Calu3 (cell line): ENCODE results near the gene DAGLA. TPM values are rescaled to one million over a fixed set of nuclear protein-coding genes. Genes with fewer than 3 reads are reported as not detected.

Source experiments
- BruUV-seq: library from RNA; stranded (reverse); fragments of 400-500 nt; replicated peaks from 2 replicates; lab custom pipeline; 2021; lab: Mats Ljungman, UMichigan
- CTCF ChIA-PET: fragments of 300-600 bp; sonication (Branson Sonifier 250); formaldehyde crosslinking; loops from one replicate; lab custom pipeline; 2022; ENCODE audit warnings: antibody characterized with exemption; lab: Charles Lee
- DNase-seq: peaks from one replicate; pipeline ENCODE4 v3.0.0; 2022
- H3K27ac Mint-ChIP-seq: one replicate; pipeline ENCODE4 v1.8.0; 2022; ENCODE audit warnings: mixed read lengths; ENCODE audit not compliant: unreplicated experiment
- H3K27me3 Mint-ChIP-seq: one replicate; pipeline ENCODE4 v1.8.0; 2022; ENCODE audit warnings: mixed read lengths; ENCODE audit not compliant: unreplicated experiment
- H3K36me3 Mint-ChIP-seq: one replicate; pipeline ENCODE4 v1.8.0; 2022; ENCODE audit warnings: mild to moderate bottlenecking, moderate library complexity, mixed read lengths; ENCODE audit not compliant: insufficient read depth, unreplicated experiment
- H3K4me1 Mint-ChIP-seq: one replicate; pipeline ENCODE4 v1.8.0; 2022; ENCODE audit warnings: mild to moderate bottlenecking, low read depth, mixed read lengths; ENCODE audit not compliant: unreplicated experiment
- H3K4me3 Mint-ChIP-seq: one replicate; pipeline ENCODE4 v1.8.0; 2022; ENCODE audit warnings: mild to moderate bottlenecking, low read depth, moderate library complexity, mixed read lengths; ENCODE audit not compliant: unreplicated experiment
- H3K9me3 Mint-ChIP-seq: one replicate; pipeline ENCODE4 v1.8.0; 2022; ENCODE audit warnings: low read depth, mixed read lengths; ENCODE audit not compliant: unreplicated experiment
- CTCF ChIP-seq: fragments of 200-600 bp; IDR thresholded peaks from one replicate; pipeline ENCODE4 v1.8.0; 2022; ENCODE audit warnings: antibody characterized with exemption; ENCODE audit not compliant: unreplicated experiment
- intact Hi-C: fragments of 100-400 bp; cut with micrococcal nuclease; formaldehyde crosslinking; loops from one replicate; pipeline ENCODE4 v1.10.0; 2022; ENCODE audit not compliant: unreplicated experiment
- total RNA-seq: library from RNA; stranded (reverse); gene quantifications from 2 replicates; pipeline ENCODE4 v1.2.3, GENCODE V29; 2022

Gene DAGLA
- total RNA-seq, 1 experiment from 2014 or later = 7.5 TPM

GRCh38 chr11:61773809-61774208, 93.6 kb downstream of the DAGLA start:
- Mint-ChIP-seq H3K9me3 (no peaks in the 10 kb centered on the region), H3K27ac (no peak overlapping the region), H3K27me3 (no peaks in the 10 kb centered on the region), H3K36me3 (peaks cover 38% of the 10 kb centered on the region), H3K4me1 (no peaks in the 10 kb centered on the region), H3K4me3 (no peak overlapping the region)
- no TSS peak for BruUV-seq
- intact Hi-C loops = no loop called here
- no peak for TF ChIP-seq CTCF
- CTCF ChIA-PET = no interaction called here
- no peak for DNase-seq

GRCh38 chr11:61774411-61774810, 94.2 kb downstream of the DAGLA start:
- CTCF ChIA-PET = interaction anchor here (1.8 kb wide), 1 partner anchor 27 kb away, joined by 6 read pairs; no protein-coding TSS in a partner anchor

GRCh38 chr11:61775106-61775505, 94.9 kb downstream of the DAGLA start:
- Mint-ChIP-seq H3K36me3 (peaks cover 46% of the 10 kb centered on the region), H3K9me3 (no peaks in the 10 kb centered on the region), H3K27ac (no peak overlapping the region), H3K27me3 (no peaks in the 10 kb centered on the region), H3K4me3 (no peak overlapping the region), H3K4me1 (no peaks in the 10 kb centered on the region)
- intact Hi-C loops = no loop called here
- no TSS peak for BruUV-seq
- CTCF ChIA-PET = interaction anchor here (0.7 to 1.8 kb wide), 3 partner anchors 24 to 86 kb away, joined by 3 to 8 read pairs (median 6); no protein-coding TSS in a partner anchor
- DNase-seq = no peak
- TF ChIP-seq CTCF = no peak

More at GRCh38 chr11:61774411-61774810, 94.2 kb downstream of the DAGLA start:
- Mint-ChIP-seq H3K36me3 (peaks cover 39% of the 10 kb centered on the region), H3K9me3 (no peaks in the 10 kb centered on the region), H3K4me1 (no peaks in the 10 kb centered on the region), H3K27ac (no peak overlapping the region), H3K4me3 (no peak overlapping the region), H3K27me3 (no peaks in the 10 kb centered on the region)
- TF ChIP-seq CTCF = no peak
- BruUV-seq = no TSS peak
- DNase-seq = no peak
- intact Hi-C loops = no loop called here

GRCh38 chr11:61775606-61776554, 95.7 kb downstream of the DAGLA start:
- Mint-ChIP-seq H3K9me3 (no peaks in the 10 kb centered on the region), H3K27ac (no peak overlapping the region), H3K36me3 (peaks cover 48% of the 10 kb centered on the region), H3K27me3 (no peaks in the 10 kb centered on the region), H3K4me3 (no peak overlapping the region), H3K4me1 (no peaks in the 10 kb centered on the region)
- intact Hi-C loops = loop anchor here (2.0 kb wide), 1 partner anchor 29 kb away; no protein-coding TSS in a partner anchor
- no TSS peak for BruUV-seq
- DNase-seq = no peak
- CTCF ChIA-PET = interaction anchor here (0.7 to 1.8 kb wide), 4 partner anchors 11 to 87 kb away, joined by 3 to 8 read pairs (median 4); no protein-coding TSS in a partner anchor
- TF ChIP-seq CTCF = no peak
